ENCODE results near the gene S100PBP. TPM values are rescaled to one million over a fixed set of nuclear protein-coding genes. Genes with fewer than 3 reads are reported as not detected.
A peak's percentile ranks its signal among the peaks of the same experiment; 100 is the strongest.

Gene S100PBP
- total and polyA plus RNA-seq, 2 of the 13 experiments (the other 11 are each of a cell fraction or from before 2014, with no cell fraction given): 20.4 to 26.1 TPM

- TF ChIP-seq ZNF136 (CRISPR knock-in tag; IDR thresholded peaks at IDR 0.05; ENCODE audit: low read depth) (no peak), U2AF2 (IDR thresholded peaks at IDR 0.05; ENCODE audit: low read depth, low read length) (no peak), SP4 (CRISPR knock-in tag; IDR thresholded peaks at IDR 0.05) (no peak), TFDP2 (CRISPR knock-in tag; IDR thresholded peaks at IDR 0.05) (peak; percentile 92), JUND (CRISPR knock-in tag; IDR thresholded peaks at IDR 0.05) (no peak), RBM22 (optimal IDR thresholded peaks at IDR 0.05; ENCODE audit: low read length) (no peak), HDAC6 (IDR thresholded peaks at IDR 0.05; ENCODE audit: low read depth, low read length) (no peak), FIP1L1 (IDR thresholded peaks at IDR 0.05; ENCODE audit: borderline replicate concordance, insufficient read depth, low read depth, low read length) (0 out of 2 replicates have a peak, but pooled peaks have one; percentile 33), ZNF790 (CRISPR knock-in tag; IDR thresholded peaks at IDR 0.05; ENCODE audit: borderline replicate concordance) (no peak), NFRKB (IDR thresholded peaks at IDR 0.05) (no peak), CBX5 (CRISPR knock-in tag; IDR thresholded peaks at IDR 0.05; ENCODE audit: borderline replicate concordance) (no peak; the same call in 1 of the 2 replicates), ZBTB46 (CRISPR knock-in tag; IDR thresholded peaks at IDR 0.05; ENCODE audit: borderline replicate concordance) (no peak), KMT2B (CRISPR knock-in tag; IDR thresholded peaks at IDR 0.05) (no peak), RCOR2 (CRISPR knock-in tag; IDR thresholded peaks at IDR 0.05) (no peak), CCDC6 (CRISPR knock-in tag; IDR thresholded peaks at IDR 0.05) (no peak), ZNF746 (CRISPR knock-in tag; IDR thresholded peaks at IDR 0.05) (peak; percentile 66; the same call in 1 of the 2 replicates), PAWR (CRISPR knock-in tag; IDR thresholded peaks at IDR 0.05; ENCODE audit: borderline replicate concordance) (no peak), FOSL2 (CRISPR knock-in tag; IDR thresholded peaks at IDR 0.05) (0 out of 2 replicates have a peak, but pooled peaks have one; percentile 4), DR1 (CRISPR knock-in tag; IDR thresholded peaks at IDR 0.05) (no peak)
- TF ChIP-seq, protein P1, sequence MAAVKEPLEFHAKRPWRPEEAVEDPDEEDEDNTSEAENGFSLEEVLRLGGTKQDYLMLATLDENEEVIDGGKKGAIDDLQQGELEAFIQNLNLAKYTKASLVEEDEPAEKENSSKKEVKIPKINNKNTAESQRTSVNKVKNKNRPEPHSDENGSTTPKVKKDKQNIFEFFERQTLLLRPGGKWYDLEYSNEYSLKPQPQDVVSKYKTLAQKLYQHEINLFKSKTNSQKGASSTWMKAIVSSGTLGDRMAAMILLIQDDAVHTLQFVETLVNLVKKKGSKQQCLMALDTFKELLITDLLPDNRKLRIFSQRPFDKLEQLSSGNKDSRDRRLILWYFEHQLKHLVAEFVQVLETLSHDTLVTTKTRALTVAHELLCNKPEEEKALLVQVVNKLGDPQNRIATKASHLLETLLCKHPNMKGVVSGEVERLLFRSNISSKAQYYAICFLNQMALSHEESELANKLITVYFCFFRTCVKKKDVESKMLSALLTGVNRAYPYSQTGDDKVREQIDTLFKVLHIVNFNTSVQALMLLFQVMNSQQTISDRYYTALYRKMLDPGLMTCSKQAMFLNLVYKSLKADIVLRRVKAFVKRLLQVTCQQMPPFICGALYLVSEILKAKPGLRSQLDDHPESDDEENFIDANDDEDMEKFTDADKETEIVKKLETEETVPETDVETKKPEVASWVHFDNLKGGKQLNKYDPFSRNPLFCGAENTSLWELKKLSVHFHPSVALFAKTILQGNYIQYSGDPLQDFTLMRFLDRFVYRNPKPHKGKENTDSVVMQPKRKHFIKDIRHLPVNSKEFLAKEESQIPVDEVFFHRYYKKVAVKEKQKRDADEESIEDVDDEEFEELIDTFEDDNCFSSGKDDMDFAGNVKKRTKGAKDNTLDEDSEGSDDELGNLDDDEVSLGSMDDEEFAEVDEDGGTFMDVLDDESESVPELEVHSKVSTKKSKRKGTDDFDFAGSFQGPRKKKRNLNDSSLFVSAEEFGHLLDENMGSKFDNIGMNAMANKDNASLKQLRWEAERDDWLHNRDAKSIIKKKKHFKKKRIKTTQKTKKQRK (IDR thresholded peaks at IDR 0.05; ENCODE audit: low read length): no peak
- TF ChIP-seq, protein P2, sequence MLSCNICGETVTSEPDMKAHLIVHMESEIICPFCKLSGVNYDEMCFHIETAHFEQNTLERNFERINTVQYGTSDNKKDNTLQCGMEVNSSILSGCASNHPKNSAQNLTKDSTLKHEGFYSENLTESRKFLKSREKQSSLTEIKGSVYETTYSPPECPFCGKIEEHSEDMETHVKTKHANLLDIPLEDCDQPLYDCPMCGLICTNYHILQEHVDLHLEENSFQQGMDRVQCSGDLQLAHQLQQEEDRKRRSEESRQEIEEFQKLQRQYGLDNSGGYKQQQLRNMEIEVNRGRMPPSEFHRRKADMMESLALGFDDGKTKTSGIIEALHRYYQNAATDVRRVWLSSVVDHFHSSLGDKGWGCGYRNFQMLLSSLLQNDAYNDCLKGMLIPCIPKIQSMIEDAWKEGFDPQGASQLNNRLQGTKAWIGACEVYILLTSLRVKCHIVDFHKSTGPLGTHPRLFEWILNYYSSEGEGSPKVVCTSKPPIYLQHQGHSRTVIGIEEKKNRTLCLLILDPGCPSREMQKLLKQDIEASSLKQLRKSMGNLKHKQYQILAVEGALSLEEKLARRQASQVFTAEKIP (CRISPR knock-in tag; IDR thresholded peaks at IDR 0.05; ENCODE audit: borderline replicate concordance): no peak
Measured at GRCh38 chr1:32817815-32818786, 648 bp downstream of the S100PBP start (continued).
